Activated CD8-positive, alpha-beta memory T cell treated with anti-CD3 and anti-CD28 coated beads for 4 hours (primary cell): ENCODE measurements around the gene UBE2QL1.

Experiments used
- DNase-seq, 2 donors: peaks; one replicate each; pipeline ENCODE4 v3.0.0-alpha.2; 2020; ENCODE audit warnings: low read depth in 2 of 2

UBE2QL1 gene

DNA sequence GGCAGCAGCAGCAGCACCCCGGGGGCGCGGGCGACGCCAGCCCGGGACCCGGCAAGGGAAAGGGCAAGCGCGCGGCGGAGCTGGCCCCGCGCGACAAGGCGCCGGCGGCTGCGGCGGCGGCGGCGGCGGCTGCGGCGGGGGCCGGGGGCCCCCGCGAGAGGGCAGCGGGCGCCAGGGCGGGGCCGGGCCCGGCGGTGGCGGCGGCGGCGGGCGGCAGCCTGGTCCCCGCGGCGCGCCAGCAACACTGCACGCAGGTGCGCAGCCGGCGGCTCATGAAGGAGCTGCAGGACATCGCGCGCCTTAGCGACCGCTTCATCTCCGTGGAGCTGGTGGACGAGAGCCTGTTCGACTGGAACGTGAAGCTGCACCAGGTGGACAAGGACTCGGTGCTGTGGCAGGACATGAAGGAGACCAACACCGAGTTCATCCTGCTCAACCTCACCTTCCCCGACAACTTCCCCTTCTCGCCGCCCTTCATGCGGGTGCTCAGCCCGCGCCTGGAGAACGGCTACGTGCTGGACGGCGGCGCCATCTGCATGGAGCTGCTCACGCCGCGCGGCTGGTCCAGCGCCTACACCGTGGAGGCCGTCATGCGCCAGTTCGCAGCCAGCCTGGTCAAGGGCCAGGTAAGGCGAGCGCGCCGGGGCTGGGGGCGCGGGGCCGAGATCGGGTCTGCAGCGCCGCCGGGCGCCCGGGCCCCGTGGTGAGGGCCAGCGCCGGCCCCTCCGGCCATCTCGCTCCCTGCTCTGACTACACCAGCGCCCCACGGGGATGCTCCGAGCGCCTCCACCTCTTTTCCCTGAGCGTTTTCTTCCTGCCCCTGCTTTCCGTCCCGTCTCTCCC lies at the start of gene UBE2QL1:
Gene UBE2QL1 (plus strand): TSS at position 238 of the 843 bp plus-strand sequence. CDS start 35 bp downstream, at position 273.
- no peak for DNase-seq

DNA sequence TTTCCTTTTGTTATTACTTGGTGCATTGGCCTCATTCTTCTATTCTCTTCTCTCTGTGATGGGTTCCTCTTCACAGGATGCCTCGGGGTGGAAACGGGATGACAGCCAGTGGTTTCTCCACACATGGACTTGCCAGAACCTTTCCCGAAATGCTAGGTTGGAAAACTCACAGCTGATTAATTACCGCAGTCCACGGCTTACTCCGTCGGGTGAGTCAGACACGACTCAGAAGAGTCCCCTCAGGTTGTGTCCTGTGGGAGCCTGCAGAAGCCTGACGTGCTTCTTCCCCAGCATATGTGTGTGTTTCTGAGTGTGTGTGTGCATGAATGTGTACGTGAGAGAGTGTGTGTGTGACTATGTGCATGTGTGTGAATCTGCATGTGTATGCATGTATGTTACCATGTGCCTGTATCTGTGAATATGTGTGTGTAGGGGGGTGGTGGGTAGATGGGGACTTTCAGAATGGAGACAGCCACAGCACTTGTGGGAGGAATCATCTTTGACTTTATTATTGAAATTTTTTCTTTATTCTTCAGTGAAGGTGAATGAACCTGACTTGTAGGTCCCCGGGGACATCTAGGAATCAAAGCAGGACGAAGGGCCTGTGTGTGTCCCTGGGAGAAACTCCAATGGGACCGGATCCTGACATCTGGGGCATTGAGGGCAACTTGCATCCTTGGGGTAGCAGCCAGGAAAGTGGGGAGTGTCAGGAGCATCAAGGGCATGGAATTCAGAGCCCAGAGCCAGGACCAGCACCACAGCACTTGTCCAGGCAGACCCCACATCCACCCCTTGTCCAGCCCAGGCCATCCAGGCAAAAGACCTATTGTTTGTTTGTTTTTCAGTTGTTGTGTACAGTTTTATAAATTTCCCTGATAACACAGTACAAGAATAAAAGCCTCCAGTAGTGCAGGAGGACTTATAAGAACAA lies 48.4 kb upstream of the UBE2QL1 start:
- no peak for DNase-seq

- no peak for DNase-seq
Observed at GRCh38 chr5:6401410-6401809, 47.2 kb upstream of the UBE2QL1 start.

GRCh38 chr5:6402939-6403338 lies 45.7 kb upstream of the UBE2QL1 start:
- no peak for DNase-seq

DNA sequence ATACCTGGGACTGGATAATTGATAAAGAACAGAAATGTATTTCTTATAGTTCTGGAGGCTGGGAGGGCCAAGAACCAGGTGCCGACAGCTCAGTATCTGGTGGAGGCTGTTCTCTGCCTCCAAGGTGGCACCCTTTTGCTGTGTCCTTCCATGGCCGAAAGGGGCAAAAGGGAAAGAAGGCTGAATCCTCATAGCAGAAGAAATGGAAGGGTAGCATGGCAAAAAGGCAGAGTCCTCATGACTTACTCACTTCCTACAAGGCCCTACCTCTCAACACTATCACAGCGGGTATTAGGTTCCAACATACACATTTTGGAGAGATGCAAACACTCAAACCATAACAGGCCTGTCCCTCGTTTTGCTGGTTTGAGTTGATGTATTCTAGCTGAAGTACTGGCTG lies 45.2 kb upstream of the UBE2QL1 start:
- no peak for DNase-seq

DNA sequence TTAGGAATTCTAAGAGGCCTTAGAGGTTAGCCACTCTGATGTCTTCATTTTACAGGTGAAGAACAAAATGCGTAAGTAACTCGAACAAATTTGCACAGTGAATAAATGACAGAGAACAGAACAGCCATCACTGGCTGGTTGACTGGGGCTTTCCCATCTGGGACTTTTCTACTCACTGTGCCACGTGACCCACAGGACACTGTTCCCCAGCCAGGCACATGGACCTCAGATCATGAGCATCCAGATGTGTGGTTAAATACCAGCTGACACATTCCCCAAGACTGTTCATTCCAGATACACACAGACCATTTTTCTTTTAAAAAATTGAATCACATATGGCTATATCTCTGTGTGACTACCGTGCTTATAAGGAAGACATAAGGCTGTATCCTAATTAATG lies 44.5 kb upstream of the UBE2QL1 start:
- DNase-seq: no peak

- DNase-seq: no peak
Observed at GRCh38 chr5:6405591-6405990, 43.1 kb upstream of the UBE2QL1 start.

DNA sequence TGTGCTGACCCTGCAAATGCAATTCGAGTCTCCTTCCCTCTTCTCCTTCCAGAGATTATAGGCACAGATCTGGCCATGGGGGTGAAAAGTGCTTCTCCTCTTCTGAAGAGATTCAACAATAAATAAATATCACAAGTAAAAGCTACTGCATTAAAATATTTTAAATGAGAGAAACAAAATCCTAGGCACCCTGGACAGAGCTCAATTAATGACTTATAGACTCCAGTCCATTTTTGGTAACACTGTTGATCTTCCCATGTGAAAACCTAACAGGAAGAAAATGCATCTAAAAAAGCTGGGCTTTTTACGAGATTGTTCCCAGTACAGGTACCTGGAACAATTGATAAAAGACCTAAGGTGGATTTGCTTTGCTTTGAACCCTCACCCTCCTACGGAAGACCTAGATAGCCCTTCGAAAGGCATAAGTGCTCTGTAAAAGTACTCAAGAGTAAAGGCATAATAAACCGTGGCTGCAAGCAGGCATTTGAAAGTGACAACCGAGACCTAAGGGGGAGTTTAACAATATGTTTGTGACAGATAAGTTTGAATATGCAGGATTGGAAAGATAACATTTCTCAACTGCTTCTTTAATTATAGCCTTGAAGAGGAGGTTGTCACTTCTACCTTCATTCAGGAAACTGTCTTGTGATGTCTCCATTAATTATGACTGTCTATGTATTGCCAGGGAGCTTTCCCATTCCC lies 41.0 kb upstream of the UBE2QL1 start:
- no peak for DNase-seq

DNA sequence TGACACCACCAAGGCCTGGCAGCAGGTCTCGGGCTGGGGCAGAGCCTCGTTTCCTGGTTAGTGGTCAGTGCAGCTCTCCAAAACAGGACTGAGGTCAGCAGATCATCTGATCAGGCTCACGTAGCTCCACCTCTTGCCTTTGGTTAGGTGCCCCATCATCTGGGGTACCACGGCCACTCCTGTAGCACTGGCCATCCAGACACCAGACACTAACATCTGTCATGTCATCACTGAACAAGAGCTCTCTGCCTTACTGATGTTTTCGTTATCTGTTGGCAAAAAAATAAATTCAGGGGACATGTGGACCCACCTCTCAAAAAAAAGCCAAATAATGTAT lies 40.4 kb upstream of the UBE2QL1 start:
- no peak for DNase-seq

DNA sequence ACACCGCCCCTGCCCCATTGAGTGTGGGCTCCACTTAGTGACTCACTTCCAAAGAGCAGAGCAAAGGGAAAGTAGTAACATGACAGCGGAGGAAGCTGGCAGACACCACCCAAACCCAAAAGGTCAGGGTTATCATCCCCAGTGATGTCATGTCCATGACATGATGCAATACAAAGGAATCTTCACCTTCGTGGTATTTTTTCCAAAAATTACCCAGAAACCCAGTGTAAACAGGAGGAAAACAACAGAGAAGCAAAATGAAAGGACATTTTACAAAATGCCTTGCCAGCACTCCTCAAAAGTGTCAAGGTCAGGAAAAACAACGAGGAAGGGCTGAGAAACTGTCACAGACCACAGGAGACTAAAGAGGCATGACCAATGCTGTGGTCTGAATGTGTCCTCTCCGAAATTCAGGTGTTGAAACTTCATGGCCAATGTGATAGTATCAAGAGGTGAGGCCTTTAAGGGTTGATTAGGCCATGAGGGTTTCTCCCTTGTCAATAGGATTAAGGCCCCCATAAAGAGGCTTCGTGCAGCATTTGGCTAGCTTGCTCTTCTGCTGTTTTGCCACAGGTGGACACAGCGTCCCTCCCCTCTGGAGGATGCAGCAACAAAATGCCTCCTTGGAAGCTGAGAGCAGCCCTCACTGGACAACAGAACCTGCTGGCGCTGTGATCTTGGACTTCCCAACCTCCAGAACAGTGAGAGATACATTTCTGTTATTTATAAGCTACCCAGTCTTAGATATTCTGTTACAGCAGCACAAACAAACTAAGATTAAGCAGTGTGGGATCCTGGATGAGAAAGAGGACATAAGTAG lies 39.8 kb upstream of the UBE2QL1 start:
- DNase-seq: no peak

DNA sequence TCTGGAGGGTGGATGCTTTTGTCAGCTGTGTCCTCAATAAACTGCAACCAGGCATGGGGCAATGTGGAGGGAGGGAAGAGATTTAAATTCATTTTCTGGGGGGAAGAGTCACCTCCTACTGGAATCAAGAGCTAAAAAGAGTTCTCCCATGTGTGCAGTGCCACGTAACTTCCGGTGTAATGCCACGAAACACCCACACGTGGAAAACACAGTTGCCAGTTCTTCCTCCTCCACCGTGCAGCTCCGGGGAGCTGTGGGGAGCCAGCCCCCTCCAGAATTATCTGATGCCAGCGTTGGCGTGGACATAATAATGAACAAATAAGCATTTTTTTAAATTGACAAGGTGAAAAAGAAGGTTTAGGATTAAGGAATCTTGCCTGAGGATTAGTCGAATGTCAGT lies 38.2 kb upstream of the UBE2QL1 start:
- no peak for DNase-seq

- DNase-seq: no peak
Observed at GRCh38 chr5:6411141-6411540, 37.5 kb upstream of the UBE2QL1 start.

DNA sequence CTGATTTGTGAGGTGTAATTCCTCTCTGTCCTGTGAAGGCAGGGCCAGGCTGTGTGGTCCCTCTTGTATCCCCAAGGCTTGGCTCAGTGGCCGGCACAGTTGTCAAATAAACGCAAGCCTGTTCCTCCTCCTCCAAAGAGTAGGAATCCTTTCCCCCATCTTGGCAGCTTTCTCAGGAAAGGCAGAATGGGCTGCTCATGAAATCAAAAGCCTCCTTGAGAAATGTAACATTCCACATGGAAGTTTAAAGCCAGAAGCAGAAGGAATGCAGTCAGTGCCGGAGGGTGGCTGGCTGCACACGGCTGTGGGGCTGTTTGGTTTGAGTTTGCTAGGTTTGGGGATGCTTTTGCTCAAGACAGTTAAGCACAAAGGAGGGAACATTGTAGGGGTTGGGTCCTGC lies 35.8 kb upstream of the UBE2QL1 start:
- DNase-seq: no peak

DNA sequence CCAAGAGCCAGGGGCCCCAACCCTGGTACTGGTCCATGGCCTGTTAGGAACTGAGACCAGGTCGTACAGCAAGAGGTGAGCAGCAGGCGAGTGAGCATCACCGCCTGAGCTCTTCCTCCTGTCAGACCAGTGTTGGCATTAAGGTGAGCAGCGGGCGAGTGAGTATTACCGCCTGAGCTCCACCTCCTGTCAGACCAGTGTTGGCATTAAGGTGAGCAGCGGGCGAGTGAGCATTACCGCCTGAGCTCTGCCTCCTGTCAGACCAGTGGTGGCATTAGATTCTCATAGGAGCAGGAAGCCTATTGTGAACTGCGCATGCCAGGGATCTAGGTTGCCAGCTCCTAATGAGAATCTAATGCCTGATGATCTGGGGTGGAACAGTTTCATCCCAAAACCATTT lies 31.0 kb upstream of the UBE2QL1 start:
- no peak for DNase-seq

DNA sequence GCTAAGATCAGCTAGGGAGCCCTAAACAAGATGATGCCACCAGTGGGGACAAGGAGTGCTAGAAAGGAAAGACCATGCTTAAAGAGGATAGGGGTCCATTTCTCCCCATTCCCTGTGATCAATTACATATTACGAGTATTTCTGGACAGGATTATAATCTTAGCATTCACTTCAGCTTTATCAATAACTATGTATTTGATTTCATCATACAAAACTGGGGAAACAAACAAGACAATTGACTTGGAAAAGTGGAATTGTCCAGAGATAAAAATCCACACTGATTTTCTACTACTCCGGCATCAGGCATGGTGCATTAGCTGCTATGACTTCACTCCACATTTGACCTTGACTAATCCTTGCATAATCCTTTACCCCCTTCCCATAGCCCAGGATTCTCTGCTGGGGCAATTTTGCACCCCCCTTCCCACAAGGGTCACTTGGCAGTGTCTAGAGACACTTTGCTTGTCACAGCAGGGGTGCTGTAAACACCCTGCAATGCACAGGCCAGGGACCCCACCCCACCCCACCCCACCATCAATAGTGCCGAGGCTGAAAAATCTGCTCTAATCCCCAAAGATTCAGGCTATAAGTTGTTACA lies 29.9 kb upstream of the UBE2QL1 start:
- no peak for DNase-seq

GRCh38 chr5:6419340-6419852 lies 29.3 kb upstream of the UBE2QL1 start:
- DNase-seq: no peak

GRCh38 chr5:6423327-6424109 lies 25.1 kb upstream of the UBE2QL1 start:
- no peak for DNase-seq

DNA sequence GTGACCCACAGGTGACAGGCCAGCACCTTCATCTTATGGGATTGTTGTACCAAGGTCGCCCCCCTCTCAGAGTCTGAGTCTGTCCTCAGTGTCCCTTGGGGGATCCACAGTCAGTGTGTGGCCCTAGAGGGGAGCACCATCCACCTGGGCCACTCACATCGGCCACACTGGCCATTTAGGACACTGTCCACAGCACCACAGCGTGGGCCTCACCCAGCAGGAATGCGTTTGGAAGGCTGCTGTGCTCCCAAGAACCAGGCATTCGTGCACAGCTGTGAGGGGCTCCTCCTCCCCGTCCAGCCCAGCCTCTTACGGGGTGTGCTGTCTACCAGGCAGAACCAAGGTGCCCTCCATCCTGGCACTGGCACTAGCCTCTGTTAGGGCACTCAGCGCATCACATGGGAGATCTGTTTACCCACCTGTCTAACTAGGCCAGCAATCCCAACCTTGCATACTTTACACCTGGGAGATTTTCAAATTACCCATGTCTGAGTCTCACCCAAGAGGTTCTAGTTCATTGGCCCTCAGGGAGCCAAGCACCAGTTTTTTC lies 24.5 kb upstream of the UBE2QL1 start:
- DNase-seq: no peak

- DNase-seq: no peak
Observed at GRCh38 chr5:6424700-6425099, 24.0 kb upstream of the UBE2QL1 start.

GRCh38 chr5:6427694-6428093 lies 21.0 kb upstream of the UBE2QL1 start:
- no peak for DNase-seq
